Erythroblast (primary cell): Measurements from ENCODE around the gene ENTREP1.

Experiments used
- GATA1 ChIP-seq: IDR thresholded peaks from 2 replicates; pipeline ENCODE4 v1.6.1; 2011; ENCODE audit warnings: low read depth, mild to moderate bottlenecking, control low read depth, low read length, moderate library complexity
- POLR2A ChIP-seq: IDR thresholded peaks from 2 replicates; pipeline ENCODE4 v1.6.1; 2011; ENCODE audit warnings: mild to moderate bottlenecking, low read length

- TF ChIP-seq POLR2A, result no peak
- no peak for TF ChIP-seq GATA1
Observed at GRCh38 chr9:69411931-69412740, 87.1 kb downstream of the ENTREP1 start.
